A673 (cell line): ENCODE results near the gene VPS37B. TPM values are rescaled to one million over a fixed set of nuclear protein-coding genes. Genes with fewer than 3 reads are reported as not detected.
"Not testable (repeated sequence)": the region's sequence is repeated elsewhere in the genome, so short reads cannot be mapped to it uniquely, and the experiment has no call there.

ENCODE experiments used
- BruUV-seq: library from RNA; stranded (reverse); fragments of 400-500 nt; replicated peaks from 2 replicates; lab custom pipeline; 2021; lab: Mats Ljungman, UMichigan
- CTCF ChIA-PET: fragments of 300-600 bp; sonication (Branson Sonifier 250); formaldehyde crosslinking; loops from one replicate; lab custom pipeline; 2022; ENCODE audit warnings: antibody characterized with exemption; lab: Charles Lee
- POLR2A ChIA-PET: fragments of 300-600 bp; sonication (Branson Sonifier 250); formaldehyde crosslinking; loops from one replicate; lab custom pipeline; 2022; ENCODE audit warnings: antibody characterized with exemption; ENCODE audit not compliant: low non-redundant PET; lab: Charles Lee
- DNase-seq: peaks from one replicate; pipeline ENCODE4 v3.0.0-alpha.2; 2015; ENCODE audit warnings: low spot score
- H3K27ac ChIP-seq: fragments of 200-600 bp; sonication (generic); 2 replicates; pipeline ENCODE4 v1.5.1; 2016; ENCODE audit warnings: mixed run types, low read depth, mild to moderate bottlenecking, mixed read lengths, antibody characterized with exemption, low read length; ENCODE audit not compliant: poor library complexity, severe bottlenecking
- H3K27me3 ChIP-seq: fragments of 200-600 bp; sonication (generic); replicated peaks from 2 replicates; pipeline ENCODE4 v1.6.1; 2017; ENCODE audit warnings: mixed run types, low read depth, mild to moderate bottlenecking, mixed read lengths, antibody characterized with exemption, low read length; ENCODE audit not compliant: insufficient read depth, poor library complexity
- H3K36me3 ChIP-seq: fragments of 200-600 bp; sonication (generic); 2 replicates; pipeline ENCODE4 v1.6.1; 2016; ENCODE audit warnings: mixed run types, mild to moderate bottlenecking, mixed read lengths, antibody characterized with exemption, low read length; ENCODE audit not compliant: insufficient read depth, poor library complexity, severe bottlenecking
- H3K4me1 ChIP-seq: fragments of 200-600 bp; sonication (generic); 2 replicates; pipeline ENCODE4 v1.6.1; 2017; ENCODE audit warnings: mixed run types, mild to moderate bottlenecking, mixed read lengths, antibody characterized with exemption, low read length; ENCODE audit not compliant: insufficient read depth, poor library complexity, severe bottlenecking
- H3K4me3 ChIP-seq: fragments of 200-600 bp; sonication (generic); 2 replicates; pipeline ENCODE4 v1.5.1; 2016; ENCODE audit warnings: low read depth, mixed run types, mild to moderate bottlenecking, mixed read lengths, low read length; ENCODE audit not compliant: poor library complexity, severe bottlenecking
- H3K9me3 ChIP-seq: fragments of 200-600 bp; sonication (generic); 2 replicates; pipeline ENCODE4 v1.6.1; 2016; ENCODE audit warnings: mixed run types, low read depth, mild to moderate bottlenecking, mixed read lengths, antibody characterized with exemption, low read length; ENCODE audit not compliant: poor library complexity, severe bottlenecking
- EZH2 ChIP-seq: fragments of 200-600 bp; sonication (generic); IDR thresholded peaks from 2 replicates; pipeline ENCODE4 v1.6.1; 2017; ENCODE audit warnings: borderline replicate concordance, low read depth, mild to moderate bottlenecking, mixed read lengths, antibody characterized with exemption, low read length; ENCODE audit not compliant: poor library complexity, severe bottlenecking
- intact Hi-C: fragments of 100-400 bp; cut with micrococcal nuclease; formaldehyde crosslinking; loops from one replicate; pipeline ENCODE4 v1.10.0; 2022; ENCODE audit not compliant: unreplicated experiment
- total RNA-seq: library from RNA; stranded (reverse); gene quantifications from 2 replicates; pipeline ENCODE4 v1.2.3, GENCODE V29; 2021
- TF ChIP-seq, protein P1 (sequence below): fragments of 300-800, 200-600 bp; sonication (generic); conservative IDR thresholded peaks from 2 replicates; pipeline ENCODE4 v1.5.1; 2017; ENCODE audit warnings: low read depth, mild to moderate bottlenecking, antibody characterized with exemption, low read length, moderate library complexity, mixed read lengths

The VPS37B gene
- total RNA-seq, 1 experiment from 2014 or later = 34.4 TPM

DNA sequence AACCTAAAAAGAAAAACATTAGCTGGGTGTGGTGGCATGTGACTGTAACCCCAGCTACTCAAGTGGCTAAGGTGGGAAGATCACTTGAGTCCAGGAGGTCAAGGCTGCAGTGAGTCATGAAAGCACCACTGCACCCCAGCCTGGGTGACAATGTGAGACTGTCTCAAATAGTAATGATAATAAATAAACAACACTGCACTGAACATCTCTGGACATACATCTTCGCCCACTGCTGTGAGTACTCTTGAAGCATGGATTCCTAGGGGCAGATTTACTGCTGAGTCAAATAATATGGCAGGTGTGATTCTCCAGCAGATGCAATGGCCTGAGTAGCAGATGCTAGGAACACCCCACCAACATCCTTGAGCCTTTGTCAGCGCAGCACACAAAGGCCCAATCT, 46.7 kb upstream of the VPS37B start:
- no peaks in the 10 kb centered on the region for H3K9me3 ChIP-seq
- ChIA-PET CTCF (interaction anchor here (0.6 kb wide), 1 partner anchor 140 kb away, joined by 3 read pairs; no protein-coding TSS in a partner anchor), POLR2A (no interaction called here)
- H3K4me1 ChIP-seq = no peaks in the 10 kb centered on the region
- DNase-seq = no peak
- H3K36me3 ChIP-seq = no peaks in the 10 kb centered on the region
- no TSS peak for BruUV-seq
- no peak overlapping the region for H3K27ac ChIP-seq
- TF ChIP-seq EZH2 = no peak
- H3K27me3 ChIP-seq = no peaks in the 10 kb centered on the region
- H3K4me3 ChIP-seq = no peak overlapping the region
- intact Hi-C loops = no loop called here

DNA sequence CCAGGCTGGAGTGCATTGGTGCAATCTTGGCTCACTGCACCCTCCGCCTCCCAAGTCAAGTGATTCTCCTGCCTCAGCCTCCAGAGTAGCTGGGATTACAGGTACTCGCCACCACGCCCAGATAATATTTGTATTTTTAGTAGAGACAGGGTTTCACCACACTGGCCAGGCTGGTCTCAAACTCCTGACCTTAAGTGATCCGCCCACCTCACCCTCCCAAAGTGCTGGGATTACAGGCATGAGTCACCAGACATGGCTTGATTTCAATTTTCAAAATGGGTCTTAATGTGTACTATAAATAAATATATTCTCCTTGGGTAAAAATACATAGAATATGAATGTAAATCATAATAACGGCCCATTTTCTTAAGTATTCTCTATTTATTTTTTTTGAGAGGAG, 45.4 kb upstream of the VPS37B start:
- H3K27me3 ChIP-seq, H3K4me1 ChIP-seq, intact Hi-C loops, CTCF ChIA-PET, H3K27ac ChIP-seq, H3K4me3 ChIP-seq, BruUV-seq, POLR2A ChIA-PET, H3K36me3 ChIP-seq, H3K9me3 ChIP-seq, DNase-seq: not testable (repeated sequence)

GRCh38 chr12:122939125-122939524, 43.2 kb upstream of the VPS37B start:
- H3K4me1 ChIP-seq = no peaks in the 10 kb centered on the region

GRCh38 chr12:122937622-122938091, 41.7 kb upstream of the VPS37B start:
- no peaks in the 10 kb centered on the region for H3K4me1 ChIP-seq
- intact Hi-C loops = no loop called here
- H3K4me3 ChIP-seq = no peak overlapping the region
- ChIA-PET POLR2A (interaction anchor here (0.7 kb wide), 1 partner anchor 635 kb away, joined by 7 read pairs; no protein-coding TSS in a partner anchor), CTCF (interaction anchor here (0.6 kb wide), 1 partner anchor 21 kb away, joined by 3 read pairs; no protein-coding TSS in a partner anchor)
- no peak overlapping the region for H3K27ac ChIP-seq
- no peaks in the 10 kb centered on the region for H3K36me3 ChIP-seq
- no peaks in the 10 kb centered on the region for H3K9me3 ChIP-seq
- no peak for TF ChIP-seq EZH2
- no peaks in the 10 kb centered on the region for H3K27me3 ChIP-seq
- BruUV-seq = no TSS peak
- DNase-seq = no peak

More at GRCh38 chr12:122939125-122939524, 43.2 kb upstream of the VPS37B start:
- TF ChIP-seq, protein P1, sequence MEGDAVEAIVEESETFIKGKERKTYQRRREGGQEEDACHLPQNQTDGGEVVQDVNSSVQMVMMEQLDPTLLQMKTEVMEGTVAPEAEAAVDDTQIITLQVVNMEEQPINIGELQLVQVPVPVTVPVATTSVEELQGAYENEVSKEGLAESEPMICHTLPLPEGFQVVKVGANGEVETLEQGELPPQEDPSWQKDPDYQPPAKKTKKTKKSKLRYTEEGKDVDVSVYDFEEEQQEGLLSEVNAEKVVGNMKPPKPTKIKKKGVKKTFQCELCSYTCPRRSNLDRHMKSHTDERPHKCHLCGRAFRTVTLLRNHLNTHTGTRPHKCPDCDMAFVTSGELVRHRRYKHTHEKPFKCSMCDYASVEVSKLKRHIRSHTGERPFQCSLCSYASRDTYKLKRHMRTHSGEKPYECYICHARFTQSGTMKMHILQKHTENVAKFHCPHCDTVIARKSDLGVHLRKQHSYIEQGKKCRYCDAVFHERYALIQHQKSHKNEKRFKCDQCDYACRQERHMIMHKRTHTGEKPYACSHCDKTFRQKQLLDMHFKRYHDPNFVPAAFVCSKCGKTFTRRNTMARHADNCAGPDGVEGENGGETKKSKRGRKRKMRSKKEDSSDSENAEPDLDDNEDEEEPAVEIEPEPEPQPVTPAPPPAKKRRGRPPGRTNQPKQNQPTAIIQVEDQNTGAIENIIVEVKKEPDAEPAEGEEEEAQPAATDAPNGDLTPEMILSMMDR = no peak
- TF ChIP-seq EZH2 = no peak
- POLR2A ChIA-PET = no interaction called here
- Histone ChIP-seq H3K4me3 (no peak overlapping the region), H3K36me3 (no peaks in the 10 kb centered on the region), H3K27ac (no peak overlapping the region), H3K27me3 (no peaks in the 10 kb centered on the region), H3K9me3 (no peaks in the 10 kb centered on the region)
- intact Hi-C loops = no loop called here
- CTCF ChIA-PET = no interaction called here
- no TSS peak for BruUV-seq
- DNase-seq = no peak
